GM21423 (cell line): ENCODE measurements around the gene CEP131.

Experiments used
- ATAC-seq: cut with Tn5 transposase; IDR thresholded peaks from one replicate; pipeline ENCODE4 v1.9.1; 2021; ENCODE audit warnings: mild to moderate bottlenecking, moderate library complexity; ENCODE audit not compliant: unreplicated experiment

CEP131 gene

GRCh38 chr17:81190591-81190990 is 32.2 kb downstream of the CEP131 start:
- ATAC-seq = no peak

DNA sequence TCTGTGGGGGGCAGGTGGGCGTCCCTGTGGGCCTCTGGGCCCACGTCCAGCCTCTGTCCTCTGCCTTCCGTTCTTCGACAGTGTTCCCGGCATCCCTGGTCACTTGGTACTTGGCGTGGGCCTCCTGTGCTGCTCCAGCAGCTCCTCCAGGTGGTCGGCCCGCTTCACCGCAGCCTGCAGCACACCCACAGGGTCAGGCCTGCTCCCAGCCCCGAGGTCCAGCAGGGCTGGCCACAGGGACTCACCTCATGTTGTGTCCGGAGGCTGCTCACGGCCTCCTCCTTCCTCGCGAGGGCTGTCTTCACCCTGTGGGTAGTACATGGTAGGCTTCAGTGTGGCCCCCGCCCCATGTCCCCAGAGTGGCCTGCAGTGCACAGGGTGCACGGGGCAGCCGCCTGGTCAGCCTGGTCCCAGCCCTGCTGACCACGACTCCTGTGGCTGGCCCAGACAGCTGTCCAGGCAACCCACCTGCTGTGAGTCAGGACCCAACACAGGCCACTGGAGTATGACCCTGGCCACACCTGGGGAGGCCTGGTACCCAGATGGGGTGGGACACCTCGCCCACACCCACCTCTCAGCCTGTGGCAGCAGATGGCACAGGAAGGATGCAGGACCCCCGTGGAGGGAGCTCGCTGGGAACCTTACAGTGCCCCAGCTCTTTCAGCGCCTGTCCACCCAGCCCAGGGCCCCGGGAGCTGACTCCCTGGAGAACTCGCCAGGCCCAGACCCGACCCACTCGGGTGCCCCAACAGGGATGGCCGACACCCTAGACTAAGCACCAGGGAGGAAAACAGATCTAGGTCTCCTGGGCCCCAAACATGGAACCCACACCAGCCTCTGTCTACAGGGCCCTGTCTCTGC is 32.9 kb downstream of the CEP131 start:
- no peak for ATAC-seq

GRCh38 chr17:81189016-81189415 is 33.7 kb downstream of the CEP131 start:
- ATAC-seq = no peak

- no peak for ATAC-seq
Measured at GRCh38 chr17:81188491-81188840, 34.3 kb downstream of the CEP131 start.

GRCh38 chr17:81187586-81188490 is 34.9 kb downstream of the CEP131 start:
- no peak for ATAC-seq

- no peak for ATAC-seq
Measured at GRCh38 chr17:81187120-81187519, 35.6 kb downstream of the CEP131 start.

GRCh38 chr17:81186203-81186602 is 36.6 kb downstream of the CEP131 start:
- ATAC-seq = no peak

- ATAC-seq = no peak
Measured at GRCh38 chr17:81184555-81184954, 38.2 kb downstream of the CEP131 start.

GRCh38 chr17:81183807-81184206 is 39.0 kb downstream of the CEP131 start:
- no peak for ATAC-seq

- no peak for ATAC-seq
Measured at GRCh38 chr17:81183316-81183715, 39.4 kb downstream of the CEP131 start.

- no peak for ATAC-seq
Measured at GRCh38 chr17:81182596-81182995, 40.2 kb downstream of the CEP131 start.

- ATAC-seq = no peak
Measured at GRCh38 chr17:81181811-81182185, 41.0 kb downstream of the CEP131 start.

- no peak for ATAC-seq
Measured at GRCh38 chr17:81180836-81181810, 41.6 kb downstream of the CEP131 start.

GRCh38 chr17:81179861-81180260 is 42.9 kb downstream of the CEP131 start:
- no peak for ATAC-seq

- no peak for ATAC-seq
Measured at GRCh38 chr17:81179220-81179619, 43.5 kb downstream of the CEP131 start.

- ATAC-seq = no peak
Measured at GRCh38 chr17:81178136-81179091, 44.4 kb downstream of the CEP131 start.

DNA sequence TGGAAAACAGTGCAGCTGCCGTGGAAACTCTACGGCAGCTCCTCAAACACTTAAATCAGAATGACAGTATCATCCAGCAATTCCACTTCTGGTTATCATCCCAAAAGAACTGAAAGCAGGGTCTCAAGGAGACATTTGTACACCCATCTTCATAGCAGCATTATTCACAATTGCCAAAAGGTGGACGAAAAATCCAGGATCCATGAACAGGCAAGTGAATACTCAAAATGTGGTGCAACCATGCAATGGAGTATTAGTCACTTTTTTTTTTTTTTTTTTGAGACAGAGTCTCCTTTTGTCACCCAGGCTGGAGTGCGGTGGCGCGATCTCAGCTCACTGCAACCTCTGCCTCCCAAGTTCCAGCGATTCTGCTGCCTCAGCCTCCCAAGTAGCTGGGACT is 46.1 kb downstream of the CEP131 start:
- ATAC-seq = no peak

DNA sequence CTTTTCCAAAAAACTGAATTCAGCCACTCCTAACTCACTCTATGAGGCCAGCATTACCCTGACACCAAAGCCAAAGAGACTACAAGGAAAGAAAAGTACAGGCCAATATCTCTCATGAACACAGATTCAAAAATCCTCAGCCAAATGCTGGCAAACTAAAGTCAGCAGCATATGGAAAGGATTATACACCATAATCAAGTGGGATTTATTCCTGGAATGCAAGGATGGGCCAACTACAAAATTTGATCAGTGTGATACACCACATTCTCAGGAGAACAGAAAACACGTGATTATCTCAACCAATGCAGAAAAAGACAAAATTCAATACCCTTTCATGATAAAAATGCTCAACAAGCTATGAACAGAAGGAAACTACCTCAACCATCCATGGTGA is 49.0 kb downstream of the CEP131 start:
- ATAC-seq = no peak

DNA sequence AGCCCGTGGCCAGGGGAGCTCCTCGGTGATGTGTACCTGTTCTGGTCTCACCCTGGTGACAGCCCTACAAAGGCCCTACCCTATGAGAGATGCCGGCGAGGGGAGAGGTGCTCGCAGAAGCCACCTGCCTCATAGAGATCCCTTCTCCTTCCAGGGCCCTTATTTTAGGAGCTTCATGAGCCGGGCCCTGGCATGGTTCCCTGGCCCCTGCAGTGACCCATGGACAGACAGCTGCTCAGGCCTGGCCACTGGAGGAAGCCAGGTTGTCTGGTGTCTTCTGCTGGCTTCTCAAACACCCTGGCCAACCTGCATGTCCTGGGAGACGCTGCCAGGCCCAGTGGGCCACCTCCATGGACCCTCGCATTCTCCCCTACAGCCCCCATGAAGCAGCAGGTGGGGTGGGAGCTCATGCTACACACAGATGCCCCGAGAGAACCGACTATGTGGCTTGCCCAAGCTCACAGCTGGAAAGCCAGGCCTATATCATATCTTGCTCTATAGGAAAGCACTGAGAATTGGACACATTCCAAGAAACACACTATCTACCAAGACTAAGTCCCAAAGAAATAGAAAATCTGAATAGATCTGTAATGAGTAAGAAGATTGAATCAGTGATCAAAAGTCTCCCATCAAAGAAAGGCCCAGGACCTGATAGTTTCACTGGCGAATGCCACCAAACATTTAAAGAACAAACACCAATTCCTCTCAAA is 49.6 kb downstream of the CEP131 start:
- ATAC-seq = no peak
